Hepatocyte (in vitro differentiated cells): ENCODE measurements around the gene NFAT5. TPM values are rescaled to one million over a fixed set of nuclear protein-coding genes. Genes with fewer than 3 reads are reported as not detected.
A peak's percentile ranks its signal among the peaks of the same experiment; 100 is the strongest.

Source experiments
- DNase-seq: peaks from one replicate; pipeline ENCODE4 v3.0.0-alpha.2; 2016; ENCODE audit warnings: low spot score
- H2AFZ ChIP-seq: fragments of 200-600 bp; sonication (generic); 2 replicates; pipeline ENCODE4 v1.6.0; 2016; ENCODE audit warnings: antibody characterized with exemption, mild to moderate bottlenecking
- H3K27ac ChIP-seq: fragments of 200-600 bp; sonication (generic); 2 replicates; pipeline ENCODE4 v1.5.1; 2016; ENCODE audit warnings: mild to moderate bottlenecking
- H3K27me3 ChIP-seq: fragments of 200-600 bp; sonication (generic); 2 replicates; pipeline ENCODE4 v1.6.1; 2016
- H3K36me3 ChIP-seq: fragments of 200-600 bp; sonication (generic); replicated peaks from 2 replicates; pipeline ENCODE4 v1.5.1; 2016; ENCODE audit warnings: low read depth; ENCODE audit not compliant: insufficient read depth
- H3K4me1 ChIP-seq: fragments of 200-600 bp; sonication (generic); 2 replicates; pipeline ENCODE4 v1.5.1; 2016; ENCODE audit warnings: mild to moderate bottlenecking, moderate library complexity; ENCODE audit not compliant: insufficient read depth
- H3K4me2 ChIP-seq: fragments of 200-600 bp; sonication (generic); 2 replicates; pipeline ENCODE4 v1.6.0; 2016
- H3K4me3 ChIP-seq: fragments of 200-600 bp; sonication (generic); 2 replicates; pipeline ENCODE4 v1.5.1; 2016; ENCODE audit warnings: mild to moderate bottlenecking
- H3K79me2 ChIP-seq: fragments of 200-600 bp; sonication (generic); 2 replicates; pipeline ENCODE4 v1.6.0; 2017; ENCODE audit warnings: mild to moderate bottlenecking
- H3K9me2 ChIP-seq: fragments of 200-600 bp; sonication (generic); replicated peaks from 2 replicates; pipeline ENCODE4 v1.6.0; 2017; ENCODE audit warnings: mild to moderate bottlenecking; ENCODE audit not compliant: insufficient read depth
- H3K9me3 ChIP-seq: fragments of 200-600 bp; sonication (generic); 2 replicates; pipeline ENCODE4 v1.5.1; 2016; ENCODE audit warnings: low read depth, mild to moderate bottlenecking
- H4K20me1 ChIP-seq: fragments of 200-600 bp; sonication (generic); 2 replicates; pipeline ENCODE4 v1.6.0; 2016; ENCODE audit warnings: mild to moderate bottlenecking; ENCODE audit not compliant: insufficient read depth, poor library complexity, severe bottlenecking
- EZH2 ChIP-seq: fragments of 200-600 bp; sonication (generic); IDR thresholded peaks from 2 replicates; pipeline ENCODE4 v1.6.1; 2016; ENCODE audit warnings: antibody characterized with exemption, mild to moderate bottlenecking, borderline replicate concordance
- EZH2phosphoT487 ChIP-seq: fragments of 200-600 bp; sonication (generic); IDR thresholded peaks from one replicate; pipeline ENCODE4 v1.6.1; 2018; ENCODE audit warnings: antibody characterized with exemption, mild to moderate bottlenecking, low read depth, moderate library complexity; ENCODE audit not compliant: unreplicated experiment, severe bottlenecking
- WGBS: methylation state at CpG from one replicate; pipeline ENCODE4 v1.1.6; 2016; ENCODE audit warnings: low lambda C conversion rate; ENCODE audit errors: missing lambda C conversion rate; 5-methylcytosine and 5-hydroxymethylcytosine counted together
- polyA plus RNA-seq: library from polyadenylated mRNA; unstranded; fragments of >200 nt; fragmentation: Nextera tagmentation; extraction: Ambion mirVana; gene quantifications from 2 replicates; pipeline ENCODE4 v1.2.1, GENCODE V29; 2016
- total RNA-seq: library from RNA; depleted of rRNA; stranded (reverse); fragments of >200 nt; gene quantifications from 2 replicates; pipeline ENCODE4 v1.2.3, GENCODE V29; 2014
- TF ChIP-seq, protein P1 (sequence below): fragments of 200-600 bp; sonication (generic); IDR thresholded peaks from 2 replicates; pipeline ENCODE4 v1.5.1; 2016; ENCODE audit warnings: antibody characterized with exemption, mild to moderate bottlenecking; ENCODE audit not compliant: poor library complexity

Gene NFAT5
- total and polyA plus RNA-seq, 2 experiments from 2014 or later, result 9.2 to 30.7 TPM

DNA sequence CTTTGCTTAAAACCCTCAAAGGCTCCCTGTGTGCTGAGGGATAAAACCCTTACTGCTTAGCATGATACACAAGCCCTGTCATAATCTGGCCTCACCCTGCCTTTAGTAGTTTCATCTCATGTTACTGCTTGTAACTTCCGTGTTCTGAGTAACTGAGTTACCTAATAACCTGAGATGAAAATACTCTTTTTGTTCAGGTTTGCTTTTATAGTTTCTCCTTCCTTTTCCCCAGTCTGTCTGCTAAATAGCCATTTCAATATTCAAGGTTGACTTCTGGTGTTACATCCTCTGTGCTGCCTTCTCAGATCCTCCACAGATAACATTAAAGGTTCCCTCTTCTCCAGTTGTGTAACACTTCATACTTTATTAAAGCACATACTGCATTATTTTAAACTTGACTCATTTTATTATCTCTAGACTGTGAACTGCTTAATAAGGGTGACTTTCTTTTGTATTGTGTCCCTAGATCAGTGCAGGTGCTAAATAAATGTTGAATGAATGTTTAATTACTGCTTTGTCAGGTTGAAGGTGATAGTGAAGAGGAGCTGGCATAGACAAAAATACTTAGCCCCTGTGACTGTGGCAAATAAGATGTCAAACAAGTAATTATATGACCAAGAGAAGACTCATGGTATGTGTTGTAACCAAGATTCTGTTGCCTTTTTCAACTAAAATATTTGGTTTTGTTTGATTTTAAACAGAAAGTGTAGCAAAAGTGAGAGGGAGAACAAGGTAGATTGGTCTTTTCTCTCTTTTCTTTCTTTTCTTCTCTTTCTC, 47.8 kb downstream of the NFAT5 start:
- H3K27ac ChIP-seq, result peak overlapping the region; percentile 85
- TF ChIP-seq EZH2phosphoT487 (no peak), EZH2 (no peak)
- TF ChIP-seq, protein P1, sequence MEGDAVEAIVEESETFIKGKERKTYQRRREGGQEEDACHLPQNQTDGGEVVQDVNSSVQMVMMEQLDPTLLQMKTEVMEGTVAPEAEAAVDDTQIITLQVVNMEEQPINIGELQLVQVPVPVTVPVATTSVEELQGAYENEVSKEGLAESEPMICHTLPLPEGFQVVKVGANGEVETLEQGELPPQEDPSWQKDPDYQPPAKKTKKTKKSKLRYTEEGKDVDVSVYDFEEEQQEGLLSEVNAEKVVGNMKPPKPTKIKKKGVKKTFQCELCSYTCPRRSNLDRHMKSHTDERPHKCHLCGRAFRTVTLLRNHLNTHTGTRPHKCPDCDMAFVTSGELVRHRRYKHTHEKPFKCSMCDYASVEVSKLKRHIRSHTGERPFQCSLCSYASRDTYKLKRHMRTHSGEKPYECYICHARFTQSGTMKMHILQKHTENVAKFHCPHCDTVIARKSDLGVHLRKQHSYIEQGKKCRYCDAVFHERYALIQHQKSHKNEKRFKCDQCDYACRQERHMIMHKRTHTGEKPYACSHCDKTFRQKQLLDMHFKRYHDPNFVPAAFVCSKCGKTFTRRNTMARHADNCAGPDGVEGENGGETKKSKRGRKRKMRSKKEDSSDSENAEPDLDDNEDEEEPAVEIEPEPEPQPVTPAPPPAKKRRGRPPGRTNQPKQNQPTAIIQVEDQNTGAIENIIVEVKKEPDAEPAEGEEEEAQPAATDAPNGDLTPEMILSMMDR, result no peak
- H3K27me3 ChIP-seq, result no peaks in the 10 kb centered on the region
- peak; percentile 48 for DNase-seq
- H3K79me2 ChIP-seq, result peaks cover 95% of the 10 kb centered on the region
- H3K9me2 ChIP-seq, result no peaks in the 10 kb centered on the region
- H3K4me3 ChIP-seq, result no peak overlapping the region
- peaks cover 25% of the 10 kb centered on the region for H3K4me1 ChIP-seq
- peak overlapping the region; percentile 55 for H3K4me2 ChIP-seq
- no peak overlapping the region for H2AFZ ChIP-seq
- no peaks in the 10 kb centered on the region for H3K36me3 ChIP-seq
- H4K20me1 ChIP-seq, result peaks cover 81% of the 10 kb centered on the region
- 24% methylated on average over 1 of the region's 1 CpG for WGBS
- no peaks in the 10 kb centered on the region for H3K9me3 ChIP-seq

DNA sequence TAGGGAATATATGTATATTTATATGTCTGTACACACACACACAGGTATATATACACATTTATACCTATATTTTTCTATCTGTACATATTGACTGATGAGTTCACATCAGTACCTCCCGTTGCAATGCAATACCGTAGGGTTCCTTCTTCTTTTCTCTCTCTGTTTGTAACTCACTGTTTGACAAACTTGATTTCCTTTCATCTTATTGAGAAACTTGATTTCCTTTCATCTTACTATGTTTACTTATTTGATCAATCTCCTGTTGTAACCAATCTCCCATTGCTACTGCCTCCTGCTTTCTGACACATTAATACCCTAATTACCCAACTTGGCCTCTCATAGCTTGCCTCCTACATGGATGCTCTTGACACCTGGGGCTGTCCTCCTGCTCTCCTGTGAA, 49.8 kb downstream of the NFAT5 start:
- DNase-seq, result no peak
- no peak overlapping the region for H2AFZ ChIP-seq
- H3K27me3 ChIP-seq, result no peaks in the 10 kb centered on the region
- H3K79me2 ChIP-seq, result peaks cover 95% of the 10 kb centered on the region
- H3K36me3 ChIP-seq, result no peaks in the 10 kb centered on the region
- 80% methylated on average over 2 of the region's 2 CpGs for WGBS
- no peak overlapping the region for H3K4me2 ChIP-seq
- H3K4me3 ChIP-seq, result no peak overlapping the region
- H3K27ac ChIP-seq, result no peak overlapping the region
- H3K9me3 ChIP-seq, result no peaks in the 10 kb centered on the region
- H3K9me2 ChIP-seq, result no peaks in the 10 kb centered on the region
- H4K20me1 ChIP-seq, result peaks cover 84% of the 10 kb centered on the region
- no peak for TF ChIP-seq EZH2
- TF ChIP-seq, protein P1, result no peak
- no peak for TF ChIP-seq EZH2phosphoT487
- H3K4me1 ChIP-seq, result peaks cover 43% of the 10 kb centered on the region

DNA sequence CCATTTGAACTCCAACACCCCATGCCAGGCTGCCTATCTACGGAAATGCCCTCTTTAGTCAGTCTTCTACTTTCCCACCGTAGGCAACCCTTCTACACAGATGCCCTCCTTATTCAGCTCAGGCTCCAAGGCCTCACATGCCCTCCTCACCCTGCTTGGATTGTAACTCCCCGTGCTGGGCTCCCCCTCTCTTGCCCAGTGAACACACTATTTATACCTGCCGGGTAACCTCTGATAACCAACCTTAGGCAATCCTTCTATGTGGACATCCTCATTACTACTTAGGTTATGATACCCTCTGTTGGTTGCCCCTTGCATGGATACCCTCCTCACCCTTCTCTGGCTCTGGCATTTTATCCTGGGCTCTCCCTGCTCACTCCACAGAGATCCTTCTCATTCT, 50.3 kb downstream of the NFAT5 start:
- Histone ChIP-seq H3K79me2 (peaks cover 93% of the 10 kb centered on the region), H3K4me3 (no peak overlapping the region), H3K9me3 (no peaks in the 10 kb centered on the region), H3K27me3 (no peaks in the 10 kb centered on the region), H3K4me2 (no peak overlapping the region), H4K20me1 (peaks cover 83% of the 10 kb centered on the region), H3K4me1 (peaks cover 40% of the 10 kb centered on the region), H3K9me2 (no peaks in the 10 kb centered on the region), H3K36me3 (no peaks in the 10 kb centered on the region), H3K27ac (no peak overlapping the region), H2AFZ (no peak overlapping the region)
- TF ChIP-seq EZH2 (no peak), EZH2phosphoT487 (no peak)
- TF ChIP-seq, protein P1, result no peak
- WGBS, result 95% methylated on average over 4 of the region's 4 CpGs
- DNase-seq, result no peak
